NB4 (cell line): ENCODE measurements around the gene SLC7A11.

Experiments
- DNase-seq: peaks from one replicate; pipeline ENCODE4 v3.0.0; 2010; ENCODE audit warnings: low read depth
- H3K4me3 ChIP-seq: one replicate; pipeline ENCODE4 v1.5.1; 2011; ENCODE audit warnings: mild to moderate bottlenecking, low read depth, low read length, moderate library complexity
- MAX ChIP-seq: IDR thresholded peaks from 2 replicates; pipeline ENCODE4 v1.6.1; 2011; ENCODE audit warnings: low read depth, low read length
- MYC ChIP-seq: IDR thresholded peaks from 2 replicates; pipeline ENCODE4 v1.6.1; 2011; ENCODE audit warnings: low read depth, low read length
- POLR2A ChIP-seq: IDR thresholded peaks from 2 replicates; pipeline ENCODE4 v1.6.1; 2011; ENCODE audit warnings: mild to moderate bottlenecking; ENCODE audit not compliant: insufficient read length; ENCODE audit errors: extremely low read depth
- TF ChIP-seq, protein P1 (sequence below): IDR thresholded peaks from one replicate; pipeline ENCODE4 v1.5.1; 2012; ENCODE audit warnings: low read depth, low read length

Gene SLC7A11

GRCh38 chr4:138188406-138189084 lies 53.6 kb downstream of the SLC7A11 start:
- DNase-seq, result no peak
- no peak overlapping the region for H3K4me3 ChIP-seq
- TF ChIP-seq MAX, result no peak
- TF ChIP-seq, protein P1, sequence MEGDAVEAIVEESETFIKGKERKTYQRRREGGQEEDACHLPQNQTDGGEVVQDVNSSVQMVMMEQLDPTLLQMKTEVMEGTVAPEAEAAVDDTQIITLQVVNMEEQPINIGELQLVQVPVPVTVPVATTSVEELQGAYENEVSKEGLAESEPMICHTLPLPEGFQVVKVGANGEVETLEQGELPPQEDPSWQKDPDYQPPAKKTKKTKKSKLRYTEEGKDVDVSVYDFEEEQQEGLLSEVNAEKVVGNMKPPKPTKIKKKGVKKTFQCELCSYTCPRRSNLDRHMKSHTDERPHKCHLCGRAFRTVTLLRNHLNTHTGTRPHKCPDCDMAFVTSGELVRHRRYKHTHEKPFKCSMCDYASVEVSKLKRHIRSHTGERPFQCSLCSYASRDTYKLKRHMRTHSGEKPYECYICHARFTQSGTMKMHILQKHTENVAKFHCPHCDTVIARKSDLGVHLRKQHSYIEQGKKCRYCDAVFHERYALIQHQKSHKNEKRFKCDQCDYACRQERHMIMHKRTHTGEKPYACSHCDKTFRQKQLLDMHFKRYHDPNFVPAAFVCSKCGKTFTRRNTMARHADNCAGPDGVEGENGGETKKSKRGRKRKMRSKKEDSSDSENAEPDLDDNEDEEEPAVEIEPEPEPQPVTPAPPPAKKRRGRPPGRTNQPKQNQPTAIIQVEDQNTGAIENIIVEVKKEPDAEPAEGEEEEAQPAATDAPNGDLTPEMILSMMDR, result no peak
- TF ChIP-seq POLR2A, result no peak
- TF ChIP-seq MYC, result no peak

DNA sequence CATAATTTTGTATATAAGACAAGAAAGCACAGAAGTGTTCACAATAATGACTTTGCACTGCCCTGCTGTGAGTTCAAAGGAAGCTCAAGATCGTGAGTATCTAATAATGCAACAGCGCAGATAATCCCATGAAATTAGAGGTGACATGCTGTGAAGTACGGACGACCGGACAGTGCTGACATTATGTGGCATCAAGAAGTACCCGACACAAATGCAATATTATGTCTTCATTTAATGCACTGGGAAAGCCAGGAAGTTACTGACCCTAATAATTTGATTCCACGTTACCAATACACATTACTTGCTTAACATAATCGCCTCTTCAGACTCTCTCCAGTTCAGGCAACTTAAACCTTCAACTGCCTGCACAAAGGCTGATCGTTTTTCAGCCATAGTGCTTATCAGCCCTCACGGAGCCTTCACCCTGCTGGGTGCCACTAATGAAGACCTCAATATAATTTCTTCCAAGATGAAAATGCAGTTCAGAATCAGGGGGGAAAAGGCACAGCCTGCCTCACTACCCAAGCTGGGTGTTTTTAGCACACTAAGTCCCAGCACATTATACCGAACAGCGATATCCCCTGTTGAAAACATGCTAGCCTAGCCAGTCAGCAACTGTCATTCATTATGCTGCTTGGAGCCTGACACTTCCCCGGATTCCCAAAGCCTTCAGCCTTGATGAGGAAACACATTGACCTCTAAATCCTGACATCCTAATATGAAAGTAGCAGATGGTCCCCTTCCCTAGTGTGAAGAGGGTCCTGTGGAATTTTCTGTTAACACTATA lies 56.1 kb downstream of the SLC7A11 start:
- no peak for TF ChIP-seq POLR2A
- no peak for TF ChIP-seq MYC
- TF ChIP-seq, protein P1, result no peak
- TF ChIP-seq MAX, result no peak

GRCh38 chr4:138184886-138185285 lies 57.3 kb downstream of the SLC7A11 start:
- TF ChIP-seq, protein P1, result no peak
- TF ChIP-seq POLR2A, result no peak
- TF ChIP-seq MAX, result no peak
- no peak for TF ChIP-seq MYC
- no peak for DNase-seq
- no peak overlapping the region for H3K4me3 ChIP-seq

More for the DNA sequence above, 56.1 kb downstream of the SLC7A11 start:
- no peak overlapping the region for H3K4me3 ChIP-seq
- DNase-seq, result no peak

DNA sequence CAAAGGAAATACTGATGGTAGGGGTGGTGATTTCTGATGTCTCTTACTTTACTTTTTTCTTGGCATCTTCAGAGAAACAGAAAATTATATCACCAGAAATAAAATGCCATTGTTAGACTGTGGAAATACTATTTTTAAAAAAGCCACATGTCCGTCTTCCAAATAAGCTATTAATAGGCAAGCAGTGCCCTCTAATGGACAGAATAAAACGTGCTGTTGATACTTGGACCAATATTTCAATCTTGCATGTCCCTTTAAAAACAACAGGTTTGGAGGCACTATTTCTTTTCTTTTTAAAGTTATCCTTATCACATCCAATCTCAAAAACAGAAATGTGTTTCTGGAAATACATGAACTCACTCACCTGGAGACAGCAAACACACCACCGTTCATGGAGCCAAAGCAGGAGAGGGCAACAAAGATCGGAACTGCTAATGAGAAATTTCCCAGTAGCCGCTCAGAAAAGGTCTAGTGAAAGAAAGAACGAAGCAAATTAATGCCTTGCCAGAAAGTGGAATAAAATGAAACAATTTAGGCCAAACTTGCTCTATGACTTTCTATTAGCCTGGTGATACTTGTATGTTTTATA lies 59.2 kb downstream of the SLC7A11 start:
- H3K4me3 ChIP-seq, result no peak overlapping the region
- peak; percentile 60 for TF ChIP-seq MAX
- TF ChIP-seq MYC, result 0 out of 2 replicates have a peak, but pooled peaks have one; percentile 51
- TF ChIP-seq, protein P1, result peak; percentile 31
- TF ChIP-seq POLR2A, result no peak
- DNase-seq, result peak; percentile 61

GRCh38 chr4:138181287-138181686 lies 60.9 kb downstream of the SLC7A11 start:
- no peak overlapping the region for H3K4me3 ChIP-seq
- TF ChIP-seq MYC, result no peak
- TF ChIP-seq POLR2A, result no peak
- TF ChIP-seq MAX, result no peak
- TF ChIP-seq, protein P1, result no peak
- DNase-seq, result no peak
